Central memory CD8-positive, alpha-beta T cell (primary cell): Measurements from ENCODE around the gene KAT2A.

Source experiments
- ATAC-seq: fragments of 150-1000 bp; cut with Tn5 transposase; replicated peaks from 2 replicates; pipeline ENCODE4 v1.10.0; 2022; ENCODE audit warnings: mild to moderate bottlenecking, moderate FRiP score, moderate number of reproducible peaks; ENCODE audit not compliant: poor library complexity, severe bottlenecking; ENCODE audit errors: extremely low read depth
- DNase-seq, 2 donors: peaks; one replicate each; pipeline ENCODE4 v3.0.0; 2021; ENCODE audit warnings: low spot score in 2 of 2
- H3K27ac Mint-ChIP-seq: one replicate; pipeline ENCODE4 v1.8.0; 2022; ENCODE audit warnings: low read depth, mild to moderate bottlenecking, moderate library complexity, mixed read lengths
- H3K27me3 Mint-ChIP-seq: one replicate; pipeline ENCODE4 v1.8.0; 2022; ENCODE audit warnings: mixed read lengths
- H3K36me3 Mint-ChIP-seq: one replicate; pipeline ENCODE4 v1.8.0; 2022; ENCODE audit warnings: mild to moderate bottlenecking, moderate library complexity, mixed read lengths; ENCODE audit not compliant: insufficient read depth
- H3K4me1 Mint-ChIP-seq: one replicate; pipeline ENCODE4 v1.8.0; 2022; ENCODE audit warnings: mixed read lengths
- H3K4me3 Mint-ChIP-seq: one replicate; pipeline ENCODE4 v1.8.0; 2022; ENCODE audit warnings: mild to moderate bottlenecking, moderate library complexity, mixed read lengths
- H3K9me3 Mint-ChIP-seq: one replicate; pipeline ENCODE4 v1.8.0; 2022; ENCODE audit warnings: mixed read lengths

KAT2A gene

DNA sequence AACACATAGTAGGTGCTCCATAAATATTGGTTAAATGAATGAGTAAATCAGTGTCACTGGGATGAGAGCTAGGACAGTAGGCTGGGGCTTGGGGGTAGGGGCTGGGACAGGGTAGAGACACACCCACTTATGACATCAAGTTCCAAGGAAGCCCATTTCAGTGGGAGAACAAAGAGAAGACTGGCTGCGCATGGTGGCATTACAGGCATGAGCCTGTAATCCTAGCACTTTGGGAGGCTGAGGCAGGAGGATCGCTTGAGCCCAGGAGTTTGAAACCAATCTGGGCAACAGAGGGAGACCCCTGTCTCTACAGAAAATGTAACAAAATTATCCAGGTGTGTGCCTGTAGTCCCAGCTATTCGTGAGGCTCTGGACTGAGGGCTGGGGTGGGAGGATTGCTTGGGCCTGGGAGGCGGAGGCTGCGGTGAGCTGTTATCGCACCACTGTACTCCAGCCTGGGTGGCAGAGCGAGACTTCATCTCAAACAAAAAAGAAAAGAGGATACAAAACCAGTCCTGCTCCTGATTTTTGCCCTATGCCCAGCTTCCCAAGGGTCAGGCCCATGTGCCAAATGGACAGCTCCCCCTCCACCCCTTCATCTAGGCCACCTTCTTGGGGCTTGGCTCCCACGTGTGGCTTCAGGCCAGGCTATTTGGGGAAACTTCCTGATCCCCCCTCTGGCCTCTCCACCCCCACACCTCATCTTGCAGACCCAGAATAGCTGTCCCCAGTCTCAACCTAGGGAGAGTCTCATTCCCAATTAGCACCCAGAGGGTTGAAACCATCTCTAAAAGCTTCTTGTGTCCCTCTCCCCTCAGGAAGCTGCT is 30.0 kb downstream of the KAT2A start:
- Mint-ChIP-seq H3K4me1 (no peaks in the 10 kb centered on the region), H3K9me3 (no peaks in the 10 kb centered on the region), H3K4me3 (no peak overlapping the region), H3K36me3 (no peaks in the 10 kb centered on the region), H3K27me3 (peaks cover 28% of the 10 kb centered on the region), H3K27ac (no peak overlapping the region)
- ATAC-seq (no peak), DNase-seq (no peak)

DNA sequence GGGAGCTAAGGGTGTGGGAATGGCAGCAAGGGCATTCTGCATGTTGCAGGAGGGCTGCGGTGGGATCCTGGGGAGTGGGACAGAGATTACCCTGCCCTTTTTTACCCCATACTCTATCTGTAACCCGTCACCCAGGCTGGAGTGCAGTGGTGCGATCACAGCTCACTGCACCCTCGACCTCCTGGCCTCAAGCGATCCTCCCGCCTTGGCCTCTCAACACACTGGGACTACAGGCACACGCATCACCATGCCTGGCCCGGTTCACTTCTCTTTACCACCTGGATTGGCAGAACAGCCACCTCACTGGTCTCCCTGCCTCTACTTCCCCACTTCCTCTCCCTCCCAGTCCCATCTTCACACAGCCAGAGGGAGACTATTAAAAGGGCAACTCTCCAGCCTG is 32.4 kb downstream of the KAT2A start:
- Mint-ChIP-seq H3K9me3 (no peaks in the 10 kb centered on the region), H3K4me3 (no peak overlapping the region), H3K27me3 (peaks cover 17% of the 10 kb centered on the region), H3K4me1 (no peaks in the 10 kb centered on the region), H3K27ac (no peak overlapping the region), H3K36me3 (no peaks in the 10 kb centered on the region)
- ATAC-seq (no peak), DNase-seq (no peak)

DNA sequence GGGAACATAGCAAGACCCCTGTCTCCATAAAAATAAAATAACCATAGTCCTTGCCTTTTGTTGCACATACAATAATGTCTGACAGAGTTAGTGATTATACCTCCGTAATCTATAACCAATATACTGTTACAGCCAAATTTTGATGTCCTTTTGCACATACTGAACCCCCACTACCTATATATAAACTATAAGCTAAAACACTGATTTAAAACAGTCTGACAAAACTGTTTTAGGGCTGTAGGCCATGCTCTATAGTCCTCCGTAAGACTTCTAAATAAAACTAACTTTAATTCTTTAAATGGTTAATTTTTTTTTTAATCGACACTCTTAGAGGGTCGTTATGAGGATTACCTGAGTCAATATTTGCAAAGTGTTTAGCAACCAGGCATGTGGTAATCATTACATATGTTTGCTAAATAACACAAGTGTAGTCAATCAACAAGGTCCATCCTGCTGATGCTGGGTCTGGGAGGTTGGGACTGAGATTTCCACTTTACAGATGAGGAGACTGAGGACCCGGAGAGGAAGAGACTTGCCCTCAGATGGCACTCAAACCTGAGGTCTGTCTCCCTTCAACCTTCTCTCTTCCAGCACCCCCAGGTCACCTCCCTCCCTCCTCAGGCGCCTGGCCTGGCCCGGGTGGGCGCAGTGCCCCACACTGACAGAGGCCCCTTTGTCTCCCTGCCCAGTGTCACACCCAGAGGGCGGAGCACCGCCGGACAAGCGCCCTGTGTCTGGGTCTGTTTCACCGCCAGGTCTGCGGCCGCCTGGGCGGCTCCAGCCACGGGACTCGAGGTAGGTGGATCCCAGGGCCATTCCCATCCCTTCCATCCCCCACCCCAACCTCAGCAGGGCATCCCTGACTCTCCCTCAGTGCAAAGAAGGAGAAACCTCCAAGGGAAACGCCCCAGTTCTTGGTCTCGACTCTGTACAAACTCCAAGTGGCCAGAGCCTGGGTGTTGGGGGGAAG is 33.1 kb downstream of the KAT2A start:
- DNase-seq (no peak), ATAC-seq (no peak)
- Mint-ChIP-seq H3K4me3 (no peak overlapping the region), H3K4me1 (no peaks in the 10 kb centered on the region), H3K27ac (no peak overlapping the region), H3K9me3 (no peaks in the 10 kb centered on the region), H3K36me3 (no peaks in the 10 kb centered on the region), H3K27me3 (peaks cover 17% of the 10 kb centered on the region)

DNA sequence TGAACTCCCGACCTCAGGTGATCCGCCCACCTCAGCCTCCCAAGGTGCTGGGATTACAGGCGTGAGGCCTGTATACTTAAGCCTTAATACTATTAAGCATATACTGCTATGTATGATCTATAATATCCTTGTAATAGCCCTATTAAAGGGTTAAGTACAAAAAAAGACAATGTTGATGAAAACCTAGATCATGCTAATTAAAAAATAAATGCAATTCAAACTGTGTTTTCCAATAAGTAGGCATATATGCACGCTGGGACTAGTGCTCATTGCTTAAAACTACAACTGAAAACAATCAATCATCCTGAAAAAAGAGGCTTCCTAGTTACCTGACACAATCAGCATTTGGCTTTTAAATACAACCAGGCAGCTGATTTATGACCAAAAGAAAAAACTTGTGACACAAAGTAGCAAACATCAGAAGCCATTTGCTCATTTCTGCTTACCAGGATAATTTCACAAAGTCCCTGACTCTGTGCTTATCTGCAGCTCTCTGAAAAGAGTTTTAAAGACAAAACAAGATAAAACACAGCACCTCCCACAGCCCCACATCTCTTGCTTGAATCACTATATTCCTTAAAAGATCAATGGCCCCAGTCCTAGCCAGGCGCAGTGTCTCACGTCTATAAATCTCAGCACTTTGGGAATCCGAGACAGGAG is 34.0 kb downstream of the KAT2A start:
- Mint-ChIP-seq H3K4me1 (no peaks in the 10 kb centered on the region), H3K9me3 (no peaks in the 10 kb centered on the region), H3K27me3 (peaks cover 17% of the 10 kb centered on the region), H3K27ac (no peak overlapping the region), H3K36me3 (no peaks in the 10 kb centered on the region), H3K4me3 (no peak overlapping the region)
- ATAC-seq (no peak), DNase-seq (no peak)

DNA sequence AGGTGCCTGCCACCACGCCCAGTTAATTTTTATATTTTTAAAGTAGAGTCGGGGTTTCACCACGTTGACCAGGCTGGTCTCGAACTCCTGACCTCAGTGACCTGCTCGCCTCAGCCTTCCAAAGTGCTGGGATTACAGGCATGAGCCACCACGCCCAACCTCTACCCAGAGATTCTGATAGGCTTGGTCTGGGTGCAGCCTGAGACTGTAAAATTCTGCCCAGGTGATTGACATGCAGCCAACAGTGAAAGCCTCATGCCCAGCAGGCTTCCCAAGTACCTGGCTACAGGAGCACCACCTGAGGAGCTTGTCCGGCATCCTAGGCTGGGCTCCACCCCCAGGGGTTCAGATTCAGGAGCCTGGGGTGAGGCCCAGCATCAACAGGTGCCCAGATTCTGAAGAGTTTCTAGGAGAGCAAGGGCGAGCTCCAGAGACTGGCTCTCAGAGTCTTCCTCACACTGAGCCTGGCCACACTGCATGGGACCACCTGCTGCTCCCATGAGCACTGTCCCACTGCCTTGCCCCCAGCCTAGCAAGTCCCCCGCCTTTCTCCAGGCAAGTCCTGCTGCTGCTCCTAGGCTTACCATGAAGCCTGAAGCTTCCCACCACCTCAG is 39.5 kb downstream of the KAT2A start:
- Mint-ChIP-seq H3K27ac (no peak overlapping the region), H3K36me3 (no peaks in the 10 kb centered on the region), H3K27me3 (no peaks in the 10 kb centered on the region), H3K4me3 (no peak overlapping the region), H3K4me1 (no peaks in the 10 kb centered on the region), H3K9me3 (no peaks in the 10 kb centered on the region)
- DNase-seq (no peak), ATAC-seq (no peak)

DNA sequence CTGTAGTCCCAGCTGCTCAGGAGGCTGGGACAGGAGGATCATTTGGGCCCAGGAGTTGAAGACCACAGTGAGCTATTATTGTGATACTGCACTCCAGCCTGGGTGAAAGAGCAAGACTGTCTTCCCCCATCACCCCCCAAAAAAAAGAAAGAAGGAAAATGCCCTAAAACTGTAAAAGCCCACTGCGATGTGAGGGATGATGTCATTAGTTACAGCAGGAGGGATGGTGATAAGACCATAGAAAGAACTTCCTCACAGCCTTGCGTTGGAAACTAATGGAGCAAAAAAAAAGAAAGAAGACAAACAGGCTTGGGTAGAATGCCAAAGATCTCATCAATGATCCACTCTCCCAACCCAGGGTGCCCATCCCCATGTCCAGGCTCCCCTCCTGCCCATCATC is 41.6 kb downstream of the KAT2A start:
- Mint-ChIP-seq H3K4me3 (no peak overlapping the region), H3K9me3 (no peaks in the 10 kb centered on the region), H3K36me3 (no peaks in the 10 kb centered on the region), H3K27ac (no peak overlapping the region), H3K27me3 (no peaks in the 10 kb centered on the region), H3K4me1 (no peaks in the 10 kb centered on the region)
- no peak for DNase-seq
- ATAC-seq = no peak

DNA sequence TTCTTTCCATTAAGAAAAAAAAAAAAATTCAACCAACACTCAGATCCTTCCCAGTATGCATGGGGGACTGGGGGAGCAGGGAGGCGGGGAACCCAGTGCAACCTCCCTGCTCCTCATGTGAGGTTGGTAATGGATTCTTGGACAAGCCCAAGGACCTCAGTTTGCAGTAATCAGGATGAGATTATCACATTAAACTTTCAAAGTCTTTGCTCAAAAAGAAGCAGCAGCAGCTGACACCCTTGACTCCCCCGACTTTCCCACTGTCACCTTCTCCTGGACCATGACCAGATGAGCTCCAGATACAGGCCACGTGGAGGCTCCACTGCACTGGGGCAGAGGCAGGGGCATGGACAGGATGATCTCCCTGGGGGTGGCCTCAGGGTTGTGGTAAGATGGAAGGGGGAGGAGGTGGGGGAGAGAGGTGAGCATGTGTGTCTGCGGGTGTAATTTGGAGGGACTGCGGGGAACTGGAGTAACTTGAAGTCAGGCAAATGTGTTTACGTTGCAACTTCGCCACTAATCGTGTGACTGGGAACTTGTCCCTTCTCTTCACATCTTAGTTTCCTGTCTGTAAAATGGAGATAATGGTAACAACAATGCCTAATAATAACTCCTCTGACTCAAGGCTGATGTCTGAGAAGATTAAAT is 42.6 kb downstream of the KAT2A start:
- Mint-ChIP-seq H3K9me3 (no peaks in the 10 kb centered on the region), H3K27ac (no peak overlapping the region), H3K27me3 (peaks cover 9% of the 10 kb centered on the region), H3K4me1 (no peaks in the 10 kb centered on the region), H3K4me3 (no peak overlapping the region), H3K36me3 (no peaks in the 10 kb centered on the region)
- no peak for DNase-seq
- no peak for ATAC-seq

DNA sequence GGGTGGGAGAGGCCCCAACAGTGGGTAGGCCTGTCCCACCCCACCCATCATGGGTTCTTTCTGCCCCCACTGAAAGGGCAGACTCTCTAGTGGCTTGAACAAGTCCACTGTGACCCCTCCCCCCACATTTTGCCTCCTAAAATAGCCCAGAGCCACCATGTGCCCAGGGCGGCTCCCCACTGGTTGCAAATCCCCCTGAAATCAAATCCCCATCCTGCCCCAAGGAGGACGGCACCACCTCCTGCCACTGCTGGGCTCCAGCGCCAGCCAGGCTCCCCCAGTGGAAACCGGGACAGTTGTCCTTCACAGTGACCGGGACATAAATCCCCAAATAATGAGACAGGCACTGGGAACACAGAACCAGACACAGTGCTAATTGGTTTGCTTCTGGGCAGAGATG is 43.4 kb downstream of the KAT2A start:
- no peak for DNase-seq
- peaks cover 17% of the 10 kb centered on the region for H3K27me3 Mint-ChIP-seq
- no peak overlapping the region for H3K4me3 Mint-ChIP-seq
- no peak for ATAC-seq
- no peaks in the 10 kb centered on the region for H3K9me3 Mint-ChIP-seq
- peaks cover 2% of the 10 kb centered on the region for H3K36me3 Mint-ChIP-seq
- no peak overlapping the region for H3K27ac Mint-ChIP-seq
- H3K4me1 Mint-ChIP-seq = no peaks in the 10 kb centered on the region

DNA sequence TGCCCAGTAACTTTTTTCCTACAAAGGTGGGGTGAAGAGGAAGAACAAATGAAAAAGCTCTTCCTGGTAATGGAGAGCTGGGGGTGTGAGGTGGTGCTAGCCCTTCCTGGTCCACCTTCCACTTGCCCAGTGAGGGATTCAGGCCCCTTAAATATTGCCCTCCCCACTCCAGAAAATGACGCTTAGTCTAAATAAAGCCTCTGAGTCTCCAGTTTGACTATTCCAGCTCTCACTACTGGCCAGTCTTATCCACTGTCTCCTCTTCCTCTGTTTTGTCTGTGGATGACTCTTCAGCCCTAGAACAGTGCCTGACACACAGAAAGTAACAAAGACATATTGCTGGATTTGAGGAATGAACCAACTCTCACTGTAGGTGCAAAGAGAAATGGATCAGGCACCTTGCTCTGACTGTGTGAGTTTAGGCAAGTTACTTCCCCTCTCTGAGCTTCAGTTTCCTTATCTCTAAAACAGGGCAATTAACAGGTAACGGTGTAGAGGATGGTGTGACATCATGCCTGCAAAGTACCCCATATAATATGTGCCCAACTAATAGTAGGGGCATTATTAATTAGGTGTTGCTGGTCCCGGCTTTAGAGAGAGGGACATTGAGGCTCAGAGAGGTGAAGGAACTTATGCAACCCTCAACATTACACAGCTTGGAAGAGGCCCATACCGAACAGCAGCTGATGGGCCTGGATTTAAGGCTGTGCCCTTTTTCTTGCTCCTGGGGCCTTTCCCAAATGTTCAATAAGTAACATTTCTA is 44.2 kb downstream of the KAT2A start:
- Mint-ChIP-seq H3K4me3 (no peak overlapping the region), H3K36me3 (peaks cover 2% of the 10 kb centered on the region), H3K27me3 (peaks cover 20% of the 10 kb centered on the region), H3K4me1 (peaks cover under 1% of the 10 kb centered on the region), H3K27ac (no peak overlapping the region), H3K9me3 (no peaks in the 10 kb centered on the region)
- DNase-seq (no peak), ATAC-seq (no peak)

DNA sequence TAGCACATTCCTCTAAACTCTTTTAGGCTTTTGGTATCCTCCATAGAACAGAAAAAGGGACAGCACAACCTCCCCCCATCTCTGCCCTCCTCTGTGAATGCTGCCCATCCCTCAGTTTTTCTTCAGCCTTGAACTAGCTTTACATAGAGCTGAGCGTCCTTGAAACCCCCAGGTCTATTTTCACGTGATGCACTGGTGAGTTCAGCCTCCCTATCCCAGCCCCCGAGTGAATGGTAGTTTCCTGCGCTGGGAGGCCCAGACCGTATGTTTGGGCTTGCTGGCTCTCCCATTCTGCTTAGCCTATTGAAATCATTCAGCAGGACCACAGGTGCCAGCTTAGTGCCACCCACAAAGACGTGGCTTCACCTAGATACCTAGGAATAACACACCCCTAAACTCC is 45.4 kb downstream of the KAT2A start:
- H3K4me1 Mint-ChIP-seq = peaks cover 7% of the 10 kb centered on the region
- ATAC-seq (no peak), DNase-seq (no peak)
- no peak overlapping the region for H3K4me3 Mint-ChIP-seq
- no peak overlapping the region for H3K27ac Mint-ChIP-seq
- H3K27me3 Mint-ChIP-seq = peaks cover 32% of the 10 kb centered on the region
- H3K36me3 Mint-ChIP-seq = peaks cover 2% of the 10 kb centered on the region
- H3K9me3 Mint-ChIP-seq = no peaks in the 10 kb centered on the region

DNA sequence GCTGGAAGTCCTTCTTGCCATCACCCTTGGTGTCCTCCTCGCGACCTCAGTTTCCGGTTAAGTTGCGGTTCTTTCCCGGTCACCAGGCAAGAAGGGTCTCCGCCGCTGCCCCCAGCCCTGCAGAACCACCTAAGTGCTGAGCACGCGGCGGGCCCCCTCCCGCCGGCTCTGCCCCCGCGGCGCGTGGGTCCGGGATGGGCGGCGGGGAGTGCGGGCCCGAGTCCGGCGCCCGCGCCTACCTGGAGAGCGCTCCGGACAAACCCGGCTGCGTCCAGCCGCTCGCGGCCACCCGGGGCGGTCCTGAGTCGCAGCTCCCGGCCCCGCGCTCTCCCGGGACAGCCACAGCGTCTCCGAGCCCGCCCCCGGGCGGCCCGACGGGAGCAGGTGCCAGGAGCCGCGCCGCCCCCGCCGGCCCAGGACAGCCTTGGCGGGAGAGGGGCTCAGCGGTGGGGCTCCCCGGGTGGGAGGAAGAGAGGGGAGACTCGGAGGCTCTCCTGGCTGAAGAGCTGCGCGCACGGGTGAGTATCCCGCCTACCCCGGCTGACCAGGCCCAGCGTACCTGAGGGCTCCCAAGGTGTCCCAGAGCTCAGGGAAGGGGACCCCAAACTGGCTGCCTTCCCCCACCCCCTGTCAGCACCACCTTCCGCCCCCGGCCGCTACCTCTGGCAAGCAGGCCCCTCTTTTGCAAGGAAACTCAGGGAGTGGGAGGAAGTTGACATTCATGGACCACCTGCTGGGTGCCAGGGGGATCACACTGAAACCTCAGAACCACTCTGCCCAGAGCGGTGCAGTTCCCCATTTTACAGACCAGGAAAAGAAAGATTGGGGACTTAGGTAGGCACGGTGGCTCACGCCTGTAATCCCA is 48.6 kb downstream of the KAT2A start:
- ATAC-seq (no peak), DNase-seq (no peak)
- Mint-ChIP-seq H3K9me3 (no peaks in the 10 kb centered on the region), H3K4me1 (peaks cover 7% of the 10 kb centered on the region), H3K36me3 (peaks cover 2% of the 10 kb centered on the region), H3K27me3 (peaks cover 39% of the 10 kb centered on the region), H3K27ac (no peak overlapping the region), H3K4me3 (peak overlapping the region; percentile 36)
